Myocyte (in vitro differentiated cells): ENCODE results near the gene SH3BGRL3. TPM values are rescaled to one million over a fixed set of nuclear protein-coding genes. Genes with fewer than 3 reads are reported as not detected.
"Not testable (repeated sequence)": the region's sequence is repeated elsewhere in the genome, so short reads cannot be mapped to it uniquely, and the experiment has no call there.

Source experiments
- DNase-seq: peaks from one replicate; pipeline ENCODE4 v3.0.0-alpha.2; 2012; ENCODE audit warnings: low read depth
- total RNA-seq: library from RNA; depleted of rRNA; stranded (reverse); fragments of >200 nt; gene quantifications from 2 replicates; pipeline ENCODE4 v1.2.3, GENCODE V29; 2014

SH3BGRL3 gene
- total RNA-seq, 1 donor from 2014 or later, result 49.0 TPM

GRCh38 chr1:26290122-26290881 lies 10.4 kb downstream of the SH3BGRL3 start:
- no peak for DNase-seq

- DNase-seq, result peak; percentile 2
Observed at GRCh38 chr1:26290882-26291261, 11.0 kb downstream of the SH3BGRL3 start.

GRCh38 chr1:26291433-26291832 lies 11.5 kb downstream of the SH3BGRL3 start:
- no peak for DNase-seq

GRCh38 chr1:26291939-26292338 lies 12.1 kb downstream of the SH3BGRL3 start:
- no peak for DNase-seq

- not testable (repeated sequence) for DNase-seq
Observed at GRCh38 chr1:26292735-26293134, 12.8 kb downstream of the SH3BGRL3 start.

- DNase-seq, result no peak
Observed at GRCh38 chr1:26293911-26294463, 14.1 kb downstream of the SH3BGRL3 start.

- DNase-seq, result no peak
Observed at GRCh38 chr1:26295194-26296138, 15.6 kb downstream of the SH3BGRL3 start.

- DNase-seq, result no peak
Observed at GRCh38 chr1:26296340-26297056, 16.6 kb downstream of the SH3BGRL3 start.

GRCh38 chr1:26297057-26297790 lies 17.3 kb downstream of the SH3BGRL3 start:
- DNase-seq, result no peak

- DNase-seq, result no peak
Observed at GRCh38 chr1:26297791-26298124, 17.9 kb downstream of the SH3BGRL3 start.

- no peak for DNase-seq
Observed at GRCh38 chr1:26300578-26301275, 20.8 kb downstream of the SH3BGRL3 start.

- DNase-seq, result peak; percentile 77
Observed at GRCh38 chr1:26302733-26303405, 23.0 kb downstream of the SH3BGRL3 start.

GRCh38 chr1:26305667-26306289 lies 25.9 kb downstream of the SH3BGRL3 start:
- no peak for DNase-seq

- DNase-seq, result peak; percentile 95
Observed at GRCh38 chr1:26306290-26307229, 26.7 kb downstream of the SH3BGRL3 start, which contains the start of gene UBXN11. UBXN11 (minus strand) TSS chr1:26306636; CDS start chr1:26302883, 3,753 bp downstream.

- DNase-seq, result no peak
Observed at GRCh38 chr1:26307363-26307781, 27.5 kb downstream of the SH3BGRL3 start.

- not testable (repeated sequence) for DNase-seq
Observed at GRCh38 chr1:26307966-26308899, 28.3 kb downstream of the SH3BGRL3 start.
